Ramos (cell line): ENCODE data around the gene TMEM132A.

Experiments used
- in situ Hi-C: fragments of 300-500 bp; cut with MboI; formaldehyde crosslinking; loops from one replicate; pipeline ENCODE4 v1.14.3; 2022; ENCODE audit warnings: low sequenced_read_pairs; ENCODE audit not compliant: unreplicated experiment

TMEM132A gene

GRCh38 chr11:60917267-60917666 lies 7.0 kb upstream of the TMEM132A start:
- in situ Hi-C loops: loop anchor here (25.0 kb wide), 2 partner anchors 455 to 1805 kb away; partner anchors contain the start of genes FAM111B and MS4A1

GRCh38 chr11:60918251-60918938 lies 5.9 kb upstream of the TMEM132A start:
- in situ Hi-C loops: loop anchor here (25.0 kb wide), 2 partner anchors 456 to 1806 kb away; partner anchors contain the start of genes FAM111B and MS4A1

- in situ Hi-C loops: loop anchor here (25.0 kb wide), 2 partner anchors 457 to 1807 kb away; partner anchors contain the start of genes FAM111B and MS4A1
These were observed 5.4 kb upstream of the TMEM132A start for GRCh38 chr11:60918939-60919265.

- in situ Hi-C loops: loop anchor here (25.0 kb wide), 2 partner anchors 457 to 1807 kb away; partner anchors contain the start of genes FAM111B and MS4A1
These were observed 4.9 kb upstream of the TMEM132A start for GRCh38 chr11:60919320-60919719.

- in situ Hi-C loops: loop anchor here (25.0 kb wide), 2 partner anchors 458 to 1808 kb away; partner anchors contain the start of genes FAM111B and MS4A1
These were observed 4.3 kb upstream of the TMEM132A start for GRCh38 chr11:60919956-60920355.

GRCh38 chr11:60921259-60921658 lies 3.0 kb upstream of the TMEM132A start:
- in situ Hi-C loops: loop anchor here (25.0 kb wide), 2 partner anchors 459 to 1809 kb away; partner anchors contain the start of genes FAM111B and MS4A1

- in situ Hi-C loops: loop anchor here (25.0 kb wide), 2 partner anchors 460 to 1810 kb away; partner anchors contain the start of genes FAM111B and MS4A1
These were observed 2.4 kb upstream of the TMEM132A start for GRCh38 chr11:60921777-60922335.

GRCh38 chr11:60922906-60923305 lies 1.4 kb upstream of the TMEM132A start:
- in situ Hi-C loops: loop anchor here (25.0 kb wide), 2 partner anchors 461 to 1811 kb away; partner anchors contain the start of genes FAM111B and MS4A1

GRCh38 chr11:60923326-60923725 lies 934 bp upstream of the TMEM132A start:
- in situ Hi-C loops: loop anchor here (25.0 kb wide), 2 partner anchors 461 to 1811 kb away; partner anchors contain the start of genes FAM111B and MS4A1

- in situ Hi-C loops: loop anchor here (25.0 kb wide), 2 partner anchors 461 to 1811 kb away; partner anchors contain the start of genes FAM111B and MS4A1
These were observed 505 bp upstream of the TMEM132A start for GRCh38 chr11:60923800-60924109.

GRCh38 chr11:60924906-60925853 lies 920 bp downstream of the TMEM132A start:
- in situ Hi-C loops: loop anchor here (25.0 kb wide), 2 partner anchors 463 to 1813 kb away; partner anchors contain the start of genes FAM111B and MS4A1

- in situ Hi-C loops: no loop called here
These were observed 1.6 kb downstream of the TMEM132A start for GRCh38 chr11:60925868-60926267.

GRCh38 chr11:60926500-60926899 lies 2.2 kb downstream of the TMEM132A start:
- in situ Hi-C loops: no loop called here

GRCh38 chr11:60927061-60927592 lies 2.9 kb downstream of the TMEM132A start:
- in situ Hi-C loops: no loop called here

- in situ Hi-C loops: no loop called here
These were observed 3.3 kb downstream of the TMEM132A start for GRCh38 chr11:60927600-60927999.

GRCh38 chr11:60928563-60929001 lies 4.3 kb downstream of the TMEM132A start:
- in situ Hi-C loops: no loop called here

- in situ Hi-C loops: no loop called here
These were observed 5.5 kb downstream of the TMEM132A start for GRCh38 chr11:60929764-60930163.

- in situ Hi-C loops: no loop called here
These were observed 6.1 kb downstream of the TMEM132A start for GRCh38 chr11:60930394-60930793.

GRCh38 chr11:60931917-60932316 lies 7.7 kb downstream of the TMEM132A start:
- in situ Hi-C loops: no loop called here
